Lower leg skin (tissue), 4 donors: Measurements from ENCODE around the gene PCMTD2. TPM values are rescaled to one million over a fixed set of nuclear protein-coding genes. Genes with fewer than 3 reads are reported as not detected.

ENCODE experiments used
- DNase-seq, 2 donors: peaks; one replicate each; pipeline ENCODE4 v3.0.0-alpha.2; 2019; ENCODE audit warnings: low spot score in 2 of 2
- H3K4me3 ChIP-seq: fragments of 200-600 bp; sonication (generic); 2 replicates; pipeline ENCODE4 v1.5.1; 2017; ENCODE audit warnings: mild to moderate bottlenecking, low read depth; ENCODE audit not compliant: poor library complexity, severe bottlenecking
- CTCF ChIP-seq, 3 donors: fragments of 450-650 bp; IDR thresholded peaks; one replicate each; pipeline ENCODE4 v1.5.1; 2016; ENCODE audit warnings: antibody characterized with exemption in 3 of 3, mild to moderate bottlenecking in 3 of 3, moderate library complexity in 2 of 3
- POLR2A ChIP-seq, 2 donors: fragments of 450-650 bp; IDR thresholded peaks; one replicate each; pipeline ENCODE4 v1.6.1; 2016 to 2017; ENCODE audit warnings: antibody characterized with exemption in 2 of 2, mild to moderate bottlenecking in 1 of 2, moderate library complexity in 1 of 2
- WGBS, 2 donors: methylation state at CpG; one replicate each; pipeline ENCODE4 v1.1.5; 2018; 5-methylcytosine and 5-hydroxymethylcytosine counted together
- intact Hi-C: fragments of 100-400 bp; cut with DNase I; formaldehyde crosslinking; loops from one replicate; pipeline ENCODE4 v1.15.0; 2023; ENCODE audit warnings: low total_unique reads
- total RNA-seq, 4 donors: library from RNA; depleted of rRNA; stranded (reverse); fragments of >200 nt; gene quantifications; one replicate each; pipeline ENCODE4 v1.1.0, GENCODE V29; 2016

PCMTD2 gene
- total RNA-seq, 4 donors from 2014 or later = 87.5 to 164 (median 132) TPM

GRCh38 chr20:64236137-64237088 lies 19.1 kb upstream of the PCMTD2 start:
- WGBS, 2 donors = 89 to 93% methylated on average over 19 to 21 of the region's 27 CpGs
- TF ChIP-seq POLR2A (IDR thresholded peaks at IDR 0.05) = no peak
- TF ChIP-seq CTCF (IDR thresholded peaks at IDR 0.05) = peak in 1 of 3 donors; percentile 48
- intact Hi-C loops = no loop called here
- no peak overlapping the region for H3K4me3 ChIP-seq
- no peak for DNase-seq

- DNase-seq = no peak
- TF ChIP-seq POLR2A (IDR thresholded peaks at IDR 0.05) (no peak), CTCF (IDR thresholded peaks at IDR 0.05) (no peak)
- intact Hi-C loops = no loop called here
- no peak overlapping the region for H3K4me3 ChIP-seq
- 89% methylated on average over 16 to 17 of the region's 17 CpGs for WGBS, 2 donors
Measured at GRCh38 chr20:64237316-64237715, 18.2 kb upstream of the PCMTD2 start.

GRCh38 chr20:64238115-64238825 lies 17.3 kb upstream of the PCMTD2 start:
- no peak for TF ChIP-seq POLR2A (IDR thresholded peaks at IDR 0.05)
- 73 to 74% methylated on average over 11 of the region's 11 CpGs for WGBS, 2 donors
- H3K4me3 ChIP-seq = no peak overlapping the region
- intact Hi-C loops = no loop called here
- no peak for DNase-seq

GRCh38 chr20:64238851-64239387 lies 16.6 kb upstream of the PCMTD2 start:
- WGBS, 2 donors = 74 to 75% methylated on average over 7 of the region's 7 CpGs
- intact Hi-C loops = no loop called here
- DNase-seq = no peak
- no peak for TF ChIP-seq CTCF (IDR thresholded peaks at IDR 0.05)
- no peak for TF ChIP-seq POLR2A (IDR thresholded peaks at IDR 0.05)
- H3K4me3 ChIP-seq = no peak overlapping the region

- no peak for DNase-seq
- H3K4me3 ChIP-seq = no peak overlapping the region
- TF ChIP-seq CTCF (IDR thresholded peaks at IDR 0.05) (no peak), POLR2A (IDR thresholded peaks at IDR 0.05) (no peak)
- intact Hi-C loops = no loop called here
- 80 to 92% methylated on average over 19 of the region's 19 CpGs for WGBS, 2 donors
Measured at GRCh38 chr20:64239449-64240242, 15.9 kb upstream of the PCMTD2 start.
